ENCODE measurements around the gene ACTR5.
A peak's percentile ranks its signal among the peaks of the same experiment; 100 is the strongest.

DNA sequence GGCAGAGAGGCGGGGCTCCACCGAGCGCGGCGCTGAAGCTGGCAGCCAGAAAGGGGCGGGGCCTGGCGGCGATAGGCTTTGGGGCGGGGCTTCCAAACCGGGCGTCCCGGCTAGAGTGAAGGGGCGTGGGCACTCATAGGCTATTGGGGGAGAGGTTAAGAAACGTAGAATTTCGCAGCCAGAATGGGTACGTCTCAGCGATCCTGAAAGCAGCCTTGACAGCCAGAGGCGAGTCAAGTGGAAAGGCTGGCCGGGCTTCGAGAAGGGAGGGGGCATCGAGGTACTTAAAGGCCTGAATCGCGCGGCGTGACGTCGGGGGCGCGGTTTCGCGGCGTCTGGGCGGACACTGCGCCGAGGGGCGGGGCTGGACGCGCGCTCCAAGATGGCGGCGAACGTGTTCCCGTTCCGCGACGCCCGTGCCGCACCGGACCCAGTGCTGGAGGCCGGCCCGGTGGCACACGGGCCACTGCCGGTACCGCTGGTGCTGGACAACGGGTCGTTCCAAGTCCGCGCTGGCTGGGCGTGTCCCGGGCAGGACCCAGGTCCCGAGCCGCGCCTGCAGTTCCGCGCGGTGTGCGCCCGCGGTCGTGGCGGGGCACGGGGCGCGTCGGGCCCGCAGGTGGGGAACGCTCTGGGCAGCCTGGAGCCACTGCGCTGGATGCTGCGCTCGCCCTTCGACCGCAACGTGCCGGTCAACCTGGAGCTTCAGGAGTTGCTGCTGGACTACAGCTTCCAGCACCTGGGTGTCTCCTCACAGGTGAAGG lies at the start of gene ACTR5:
- TF ChIP-seq CTCF (IDR thresholded peaks at IDR 0.05) (no peak), ZNF281 (CRISPR knock-in tag; IDR thresholded peaks at IDR 0.05) (0 out of 2 replicates have a peak, but pooled peaks have one; percentile 14), PREB (CRISPR knock-in tag; IDR thresholded peaks at IDR 0.05; ENCODE audit: borderline replicate concordance) (peak; percentile 80; the same call in 1 of the 2 replicates), SMAD3 (CRISPR knock-in tag; IDR thresholded peaks at IDR 0.05; ENCODE audit: borderline replicate concordance) (no peak), NFE2L1 (CRISPR knock-in tag; IDR thresholded peaks at IDR 0.05) (peak; percentile 67; the same call in 1 of the 2 replicates)
